ENCODE results near the gene CCL15. TPM values are rescaled to one million over a fixed set of nuclear protein-coding genes. Genes with fewer than 3 reads are reported as not detected.

CCL15 gene
- total and polyA plus RNA-seq, 2 donors from 2014 or later: 0.82 to 22.2 TPM

DNA sequence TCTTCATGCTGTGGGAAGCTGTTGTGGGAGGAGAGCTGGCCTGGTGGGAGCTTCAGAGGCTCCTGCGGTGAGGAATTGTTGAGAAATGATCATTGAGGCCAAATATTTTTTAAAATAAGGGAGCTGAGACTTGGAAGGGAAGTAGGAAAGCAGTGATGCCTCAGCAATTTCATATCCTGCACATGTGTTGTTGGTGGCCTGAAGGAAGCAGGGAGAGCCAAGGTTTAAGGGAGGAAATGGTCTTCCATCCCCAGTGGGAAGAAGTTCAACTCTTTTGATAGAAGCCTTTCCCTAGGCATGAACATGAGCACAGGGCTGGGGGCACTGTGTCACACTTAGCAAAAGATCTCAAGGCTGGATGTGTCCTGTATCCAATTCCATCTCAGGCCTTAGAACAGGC lies 14.7 kb downstream of the CCL15 start, which contains the start of gene CCL14:
Gene CCL14 (minus strand): TSS at position 87 of the 400 bp plus-strand sequence. CDS start 80 bp downstream, at position 7.
- intact Hi-C loops (cut with DNase I): no loop called here
- no peak within 1 kb of the TSS for H3K9ac ChIP-seq (ENCODE audit: low read length in 3 of 3)
- H3K27me3 ChIP-seq (ENCODE audit: control insufficient read depth, insufficient read depth, low read length): no peaks in the 10 kb centered on the region
- H3K4me3 ChIP-seq (ENCODE audit: low read length in 3 of 3): peak within 1 kb of the TSS in 2 of 3 donors; percentile 18 to 28
- TF ChIP-seq, protein P1, sequence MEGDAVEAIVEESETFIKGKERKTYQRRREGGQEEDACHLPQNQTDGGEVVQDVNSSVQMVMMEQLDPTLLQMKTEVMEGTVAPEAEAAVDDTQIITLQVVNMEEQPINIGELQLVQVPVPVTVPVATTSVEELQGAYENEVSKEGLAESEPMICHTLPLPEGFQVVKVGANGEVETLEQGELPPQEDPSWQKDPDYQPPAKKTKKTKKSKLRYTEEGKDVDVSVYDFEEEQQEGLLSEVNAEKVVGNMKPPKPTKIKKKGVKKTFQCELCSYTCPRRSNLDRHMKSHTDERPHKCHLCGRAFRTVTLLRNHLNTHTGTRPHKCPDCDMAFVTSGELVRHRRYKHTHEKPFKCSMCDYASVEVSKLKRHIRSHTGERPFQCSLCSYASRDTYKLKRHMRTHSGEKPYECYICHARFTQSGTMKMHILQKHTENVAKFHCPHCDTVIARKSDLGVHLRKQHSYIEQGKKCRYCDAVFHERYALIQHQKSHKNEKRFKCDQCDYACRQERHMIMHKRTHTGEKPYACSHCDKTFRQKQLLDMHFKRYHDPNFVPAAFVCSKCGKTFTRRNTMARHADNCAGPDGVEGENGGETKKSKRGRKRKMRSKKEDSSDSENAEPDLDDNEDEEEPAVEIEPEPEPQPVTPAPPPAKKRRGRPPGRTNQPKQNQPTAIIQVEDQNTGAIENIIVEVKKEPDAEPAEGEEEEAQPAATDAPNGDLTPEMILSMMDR (IDR thresholded peaks at IDR 0.05; ENCODE audit: borderline replicate concordance, extremely low read depth, insufficient read depth): no peak
- H3K27ac ChIP-seq (ENCODE audit: low read depth in 2 of 2, low read length in 2 of 2): no peak within 1 kb of the TSS
- peak in 1 of 5 donors; percentile 17 for DNase-seq
- no peaks in the 10 kb centered on the region for H3K9me3 ChIP-seq (ENCODE audit: control insufficient read depth in 2 of 3, insufficient read depth in 1 of 3, low read length in 3 of 3)
- no peaks in the 10 kb centered on the region for H3K36me3 ChIP-seq (ENCODE audit: control insufficient read depth in 2 of 3, insufficient read depth in 3 of 3, low read length in 3 of 3)
- no peak for FAIRE-seq
- H3K4me1 ChIP-seq (ENCODE audit: control insufficient read depth in 2 of 3, insufficient read depth in 2 of 3, low read depth in 1 of 3, low read length in 3 of 3): peaks cover 0 to 2% (median 0%) of the 10 kb centered on the region in 3 donors

DNA sequence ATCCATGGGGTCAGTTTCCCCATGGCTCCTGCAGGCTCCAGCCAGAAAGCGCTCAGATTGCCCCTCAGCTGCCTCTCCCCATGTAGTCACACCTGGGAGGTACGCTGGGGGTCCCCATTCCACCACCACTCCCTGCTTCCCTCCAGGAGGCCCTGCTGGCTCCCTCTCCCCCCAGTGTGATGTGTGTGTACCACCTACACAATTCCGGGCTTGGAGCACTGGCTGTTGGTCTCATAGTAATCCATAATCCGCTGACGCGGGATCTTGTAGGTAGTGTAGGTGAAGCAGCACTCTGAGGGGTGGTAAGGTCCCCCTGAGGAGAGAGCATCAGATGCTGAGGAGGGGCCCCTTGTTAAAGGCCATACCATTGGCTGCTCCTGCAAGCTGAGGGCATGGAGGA lies 17.2 kb downstream of the CCL15 start:
- FAIRE-seq: no peak
- intact Hi-C loops (cut with DNase I): no loop called here
- H3K9me3 ChIP-seq (ENCODE audit: control insufficient read depth in 2 of 3, insufficient read depth in 1 of 3, low read length in 3 of 3): no peaks in the 10 kb centered on the region
- no peaks in the 10 kb centered on the region for H3K36me3 ChIP-seq (ENCODE audit: control insufficient read depth in 2 of 3, insufficient read depth in 3 of 3, low read length in 3 of 3)
- no peak for DNase-seq
- H3K4me3 ChIP-seq (ENCODE audit: low read length in 3 of 3): no peak overlapping the region
- no peaks in the 10 kb centered on the region for H3K27me3 ChIP-seq (ENCODE audit: control insufficient read depth, insufficient read depth, low read length)
- H3K4me1 ChIP-seq (ENCODE audit: control insufficient read depth in 2 of 3, insufficient read depth in 2 of 3, low read depth in 1 of 3, low read length in 3 of 3): peaks cover 0 to 2% (median 0%) of the 10 kb centered on the region in 3 donors
- H3K9ac ChIP-seq (ENCODE audit: low read length in 3 of 3): no peak overlapping the region
- TF ChIP-seq, protein P1 (IDR thresholded peaks at IDR 0.05; ENCODE audit: borderline replicate concordance, extremely low read depth, insufficient read depth): no peak
- no peak overlapping the region for H3K27ac ChIP-seq (ENCODE audit: low read depth in 2 of 2, low read length in 2 of 2)

DNA sequence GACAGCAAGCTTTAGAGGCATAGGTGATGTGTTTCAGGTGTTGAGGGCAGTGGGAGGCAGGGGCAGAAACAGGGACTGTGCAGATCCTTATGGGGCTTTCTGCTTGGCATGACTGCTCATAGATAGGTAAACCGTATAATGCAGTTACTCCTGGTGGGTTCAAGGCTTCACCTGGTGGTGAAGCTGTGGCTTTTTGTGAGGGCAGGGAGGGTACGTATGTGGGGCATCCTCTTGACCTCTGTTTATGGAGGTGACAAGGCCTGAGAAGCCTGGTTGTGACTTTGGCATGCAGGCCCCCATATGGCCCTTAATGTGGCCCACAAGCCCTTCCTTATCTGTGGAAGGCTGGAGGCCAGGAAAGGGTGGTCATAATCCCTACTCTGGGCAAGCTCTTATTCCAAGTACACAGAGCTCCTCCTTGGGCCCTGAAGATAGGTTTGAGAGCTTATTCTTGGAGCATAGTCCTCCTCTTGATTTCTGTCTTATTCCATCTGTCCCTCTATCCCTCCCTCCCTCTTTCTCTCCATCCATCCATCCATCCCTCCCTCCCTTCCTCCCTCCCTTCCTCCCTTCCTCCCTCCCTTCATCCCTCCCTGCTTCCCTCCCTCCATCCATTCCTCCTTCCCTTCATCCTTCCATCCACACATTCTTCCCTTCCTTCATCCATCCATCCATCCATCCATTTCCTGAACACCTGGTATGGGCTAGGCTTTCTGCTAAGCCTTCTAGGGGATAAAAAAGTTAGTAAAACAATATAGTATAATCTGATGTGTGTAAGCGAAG lies 18.8 kb downstream of the CCL15 start:
- DNase-seq (no peak), FAIRE-seq (no peak)
- TF ChIP-seq, protein P1 (IDR thresholded peaks at IDR 0.05; ENCODE audit: borderline replicate concordance, extremely low read depth, insufficient read depth): no peak
- Histone ChIP-seq H3K9ac (ENCODE audit: low read length in 3 of 3) (no peak overlapping the region), H3K27me3 (ENCODE audit: control insufficient read depth, insufficient read depth, low read length) (no peaks in the 10 kb centered on the region), H3K9me3 (ENCODE audit: control insufficient read depth in 2 of 3, insufficient read depth in 1 of 3, low read length in 3 of 3) (no peaks in the 10 kb centered on the region), H3K36me3 (ENCODE audit: control insufficient read depth in 2 of 3, insufficient read depth in 3 of 3, low read length in 3 of 3) (no peaks in the 10 kb centered on the region), H3K4me1 (ENCODE audit: control insufficient read depth in 2 of 3, insufficient read depth in 2 of 3, low read depth in 1 of 3, low read length in 3 of 3) (peaks cover 0 to 2% (median 0%) of the 10 kb centered on the region in 3 donors), H3K27ac (ENCODE audit: low read depth in 2 of 2, low read length in 2 of 2) (no peak overlapping the region), H3K4me3 (ENCODE audit: low read length in 3 of 3) (no peak overlapping the region)
- intact Hi-C loops (cut with DNase I): no loop called here

Measured in kidney (tissue), 14 donors.